ENCODE results near the gene BMI1.
"Not testable (repeated sequence)": the region's sequence is repeated elsewhere in the genome, so short reads cannot be mapped to it uniquely, and the experiment has no call there.

Gene BMI1

DNA sequence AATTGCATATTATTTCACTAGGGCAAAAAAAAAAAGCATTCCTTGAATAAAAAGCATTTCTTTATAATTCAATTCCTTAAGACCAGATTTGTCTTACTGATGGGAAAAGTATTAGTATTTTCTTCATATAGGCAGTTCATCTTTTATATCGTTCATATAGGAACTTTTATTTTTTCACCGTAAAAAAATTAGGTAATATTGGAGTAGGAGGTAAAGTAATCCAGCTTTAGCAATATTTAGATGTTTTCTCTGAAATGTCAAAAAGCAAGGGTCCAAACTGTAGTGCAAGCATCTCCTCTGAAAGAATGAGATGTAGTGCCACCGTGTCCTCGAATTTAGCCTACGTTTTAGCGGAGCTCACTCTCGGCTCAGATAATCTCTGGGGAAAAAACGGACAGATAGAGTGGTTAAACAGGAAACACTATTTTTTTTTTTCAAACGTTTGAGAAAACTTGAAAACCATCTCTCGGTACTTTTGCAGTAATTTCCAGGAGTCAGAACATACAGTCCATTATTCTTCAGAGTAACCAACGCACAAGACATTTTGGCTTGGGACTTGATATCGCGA is 18.9 kb downstream of the BMI1 start:
- no peak for DNase-seq (ENCODE audit: low spot score)

DNA sequence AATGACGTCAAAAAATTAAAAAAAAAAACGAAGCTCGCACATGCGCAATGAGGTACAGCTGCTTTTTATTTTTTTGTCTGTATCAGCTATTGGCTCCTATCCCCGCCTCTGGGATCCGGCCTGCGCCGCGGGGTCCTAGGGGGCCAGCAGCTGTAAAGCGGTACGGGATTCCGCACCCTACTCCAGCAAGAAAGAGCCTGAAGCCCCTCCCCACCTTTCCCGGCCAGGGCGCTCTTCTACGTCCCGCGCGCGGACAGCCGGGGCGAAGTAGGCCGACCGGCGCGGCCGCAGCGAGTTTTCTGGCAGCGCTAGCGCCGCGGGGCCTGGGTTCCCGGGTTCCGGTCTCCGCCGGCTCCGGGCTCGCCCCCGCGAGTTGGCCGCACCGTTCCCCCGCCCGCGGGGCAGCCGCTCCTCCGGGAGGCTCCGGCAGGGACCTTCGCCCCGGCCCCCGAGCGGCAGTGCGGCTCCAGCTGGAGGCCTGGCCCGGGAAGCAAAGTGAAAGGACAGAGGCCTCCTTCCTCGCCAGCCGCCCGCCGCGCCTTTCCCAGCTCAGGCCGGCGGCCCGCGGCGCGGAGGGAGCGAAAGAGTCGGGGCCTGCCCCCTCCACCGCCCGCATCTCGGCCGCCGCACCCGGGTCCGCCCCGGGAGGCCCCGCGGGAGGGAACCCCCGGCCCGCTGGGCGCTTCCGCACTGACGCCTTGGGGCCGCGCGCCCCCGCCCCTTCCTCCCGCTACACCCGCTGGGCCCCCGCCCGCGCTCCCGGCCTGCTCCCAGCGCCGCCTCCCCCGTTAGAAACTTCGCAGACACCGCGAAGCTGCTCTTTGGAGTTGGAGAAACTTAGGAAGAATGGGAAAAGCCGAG is 19.7 kb downstream of the BMI1 start:
- DNase-seq (ENCODE audit: low spot score) = peak; percentile 52

DNA sequence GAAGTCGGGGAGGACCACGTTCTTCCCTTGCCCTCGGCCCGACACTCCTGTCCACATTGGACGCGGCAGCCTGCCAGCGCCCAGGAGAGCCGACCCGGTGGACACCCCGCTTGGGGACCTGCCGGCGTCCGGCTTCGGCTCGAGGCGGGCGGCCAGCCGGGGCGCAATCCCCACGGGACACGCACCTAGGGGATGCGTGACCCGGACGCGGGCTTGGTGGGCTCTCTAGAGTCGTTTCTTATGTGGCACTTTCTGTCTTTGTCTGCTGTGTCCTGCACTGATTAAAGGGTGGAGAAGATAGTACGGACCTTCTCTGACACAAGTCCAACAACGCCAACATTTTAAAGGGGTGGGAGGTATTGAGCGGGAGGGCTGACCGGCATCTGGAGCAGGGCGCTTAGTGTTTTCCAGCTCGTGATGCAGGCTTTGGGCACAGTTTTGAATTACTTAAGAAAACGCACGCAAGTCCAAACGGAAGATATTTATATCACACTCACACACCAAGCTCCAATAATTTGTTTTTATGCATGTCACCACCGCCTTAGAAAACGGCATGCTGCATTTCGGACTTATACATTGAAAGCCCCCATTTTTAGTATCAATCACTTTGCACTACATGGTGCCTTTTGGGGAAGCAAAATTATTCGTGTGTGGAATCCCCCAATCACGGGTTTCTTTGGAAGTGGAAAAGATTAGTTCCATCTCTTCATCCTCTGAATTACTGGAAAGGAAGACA is 20.5 kb downstream of the BMI1 start:
- DNase-seq (ENCODE audit: low spot score) = no peak

DNA sequence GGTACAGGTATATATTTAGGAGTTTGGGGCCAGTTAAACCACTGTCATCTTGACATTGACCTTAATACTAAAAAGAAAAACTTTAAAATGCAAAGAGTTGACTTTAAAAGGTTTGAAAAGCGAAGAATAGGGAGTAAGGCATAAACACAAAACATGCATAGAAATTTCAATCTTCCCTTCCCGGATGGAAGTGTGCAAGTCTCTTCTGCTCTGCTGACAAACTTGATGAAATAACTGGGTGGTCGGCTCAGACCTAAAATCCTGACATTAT is 21.0 kb downstream of the BMI1 start:
- no peak for DNase-seq (ENCODE audit: low spot score)

DNA sequence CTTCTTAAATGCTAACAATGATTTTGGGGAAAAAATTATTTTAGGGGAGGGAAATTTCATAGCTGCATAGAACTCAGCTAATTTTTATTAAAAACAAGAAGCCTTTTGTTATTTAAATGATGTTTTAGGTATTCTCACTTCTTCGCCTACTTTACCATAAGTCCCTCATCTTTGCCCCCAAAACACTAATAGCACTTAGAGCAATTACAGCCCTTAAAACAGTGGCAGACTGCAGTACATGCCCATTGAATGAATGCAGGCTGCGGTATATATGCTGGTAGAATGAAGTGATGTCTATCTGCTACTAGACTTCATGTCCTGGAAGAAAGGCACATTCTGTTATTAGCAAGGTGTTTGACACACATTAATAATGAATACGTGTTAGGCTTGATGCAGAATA is 21.5 kb downstream of the BMI1 start:
- no peak for DNase-seq (ENCODE audit: low spot score)

DNA sequence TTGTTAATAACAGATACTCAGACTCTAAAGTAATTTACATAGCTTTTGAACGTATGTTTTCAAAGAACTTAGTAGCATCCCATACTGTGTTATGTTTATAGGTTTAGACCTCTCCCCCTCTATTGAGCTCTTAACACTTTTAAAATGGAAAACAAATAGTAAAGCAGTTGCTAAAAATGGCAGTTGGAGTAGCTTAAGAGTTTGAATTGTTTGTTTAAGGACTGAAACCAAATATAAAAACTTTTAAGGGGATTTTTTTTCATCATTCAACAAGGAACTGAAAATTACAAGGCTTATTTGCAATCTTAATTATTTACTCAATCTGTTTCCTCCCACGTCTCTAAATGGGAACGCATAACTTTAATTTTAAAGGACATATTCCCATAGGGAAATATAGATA is 22.8 kb downstream of the BMI1 start:
- DNase-seq (ENCODE audit: low spot score) = no peak

DNA sequence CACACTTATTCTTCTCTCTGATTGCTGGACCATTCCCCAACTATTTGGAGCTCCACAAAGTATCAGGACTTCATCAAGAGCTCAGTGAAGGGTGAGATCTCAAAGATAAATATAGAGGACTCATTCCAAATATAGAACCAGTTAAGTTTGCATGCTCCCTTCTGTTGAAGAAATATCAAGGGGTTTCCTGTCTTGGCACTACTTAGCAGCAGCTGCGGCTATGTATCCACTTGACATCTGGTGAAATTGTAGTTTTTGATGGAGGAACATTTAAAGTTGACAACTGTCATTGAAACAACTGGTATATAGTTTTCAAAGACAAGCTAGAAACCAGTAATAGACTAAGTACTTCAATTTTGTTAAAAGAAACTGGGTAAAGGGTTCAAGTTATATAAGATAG is 23.4 kb downstream of the BMI1 start:
- DNase-seq (ENCODE audit: low spot score) = no peak

DNA sequence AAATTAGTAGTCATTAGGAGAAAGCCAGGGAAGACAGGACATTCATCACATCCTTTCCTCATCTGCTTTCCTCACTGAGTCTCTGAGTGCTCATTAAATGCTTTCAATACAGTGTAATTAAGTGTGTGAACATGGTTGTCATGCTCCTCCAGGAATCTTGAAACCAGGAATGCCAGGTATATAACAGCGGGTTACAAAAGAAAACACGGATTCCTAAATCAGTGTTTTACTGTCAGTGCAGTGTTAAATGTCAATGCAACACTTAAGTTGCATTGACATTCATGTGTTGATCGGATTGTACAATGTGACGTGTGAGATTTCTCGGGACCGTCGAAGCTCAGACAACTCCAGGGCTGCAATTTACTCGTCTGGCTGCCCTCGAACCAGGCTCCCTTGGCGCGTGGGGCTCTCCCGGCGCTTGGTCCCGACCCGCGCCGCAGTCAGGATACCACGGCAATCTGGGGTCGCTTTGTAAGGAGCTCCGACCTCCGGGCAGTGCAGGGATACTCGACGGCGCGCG is 23.9 kb downstream of the BMI1 start:
- no peak for DNase-seq (ENCODE audit: low spot score)

DNA sequence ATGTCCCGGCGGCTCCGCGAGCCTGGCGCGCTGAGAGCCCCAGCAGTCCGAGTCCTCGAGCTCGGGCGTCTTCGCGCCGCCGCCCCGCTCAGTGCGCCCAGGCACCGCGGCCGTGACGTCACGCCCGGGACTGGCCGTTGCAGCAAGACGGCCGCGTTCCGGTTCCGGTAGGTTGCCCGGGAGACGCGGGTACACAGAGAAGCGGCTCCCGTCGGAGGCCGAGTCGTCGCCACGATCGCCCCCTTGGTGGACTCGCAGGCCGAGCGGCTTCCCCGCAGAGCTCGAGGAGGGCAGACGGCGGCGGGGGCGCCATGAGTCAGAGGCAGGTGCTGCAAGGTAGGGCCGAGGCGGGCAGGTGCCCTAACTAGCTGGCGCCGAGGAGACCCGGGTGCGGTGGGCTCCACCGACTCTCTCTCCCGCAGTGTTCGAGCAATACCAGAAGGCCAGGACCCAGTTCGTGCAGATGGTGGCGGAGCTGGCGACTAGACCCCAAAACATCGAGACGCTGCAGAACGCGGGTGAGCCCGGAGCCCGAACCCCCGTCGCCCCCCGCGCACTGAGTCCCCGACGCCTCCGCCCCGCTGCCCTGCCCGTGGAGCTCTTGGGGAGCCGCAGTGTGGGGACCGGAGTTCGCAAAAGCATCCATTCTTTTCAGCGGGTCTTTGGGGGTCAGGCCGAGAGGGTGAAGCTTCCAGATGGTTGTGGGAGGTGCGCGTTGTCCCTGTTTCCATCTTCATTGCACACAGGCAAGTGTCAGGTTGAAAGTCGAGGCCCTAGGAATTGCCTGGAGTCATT is 24.6 kb downstream of the BMI1 start, which contains the start of gene SPAG6:
SPAG6 (plus strand) TSS at position 196 of the 795 bp plus-strand sequence; CDS start at position 312, 116 bp downstream.
- no peak for DNase-seq (ENCODE audit: low spot score)

DNA sequence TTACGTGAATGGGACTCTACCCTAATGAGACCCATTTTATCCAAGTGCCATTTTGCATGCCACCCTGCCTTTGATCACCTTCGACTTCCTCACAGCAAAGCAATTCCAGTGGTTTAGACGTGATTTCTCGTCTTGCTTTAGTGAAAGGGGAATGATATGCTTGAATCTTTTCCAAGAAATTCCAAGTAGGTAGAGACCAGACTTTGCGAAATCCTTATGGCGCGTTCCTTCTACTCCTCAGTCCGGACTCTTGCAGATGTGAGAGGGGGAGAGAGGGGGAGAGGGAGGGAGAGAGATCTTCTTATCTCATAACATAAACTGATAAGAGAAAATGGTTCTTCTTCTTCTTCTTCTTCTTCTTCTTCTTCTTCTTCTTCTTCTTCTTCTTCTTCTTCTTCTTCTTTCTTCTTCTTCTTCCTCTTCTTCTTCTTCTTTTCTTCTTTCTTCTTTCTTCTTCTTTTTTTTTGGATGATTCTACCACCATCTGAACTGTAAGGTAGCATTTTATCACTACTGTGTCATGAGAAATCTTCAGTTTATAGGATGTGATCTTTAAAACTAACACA is 25.3 kb downstream of the BMI1 start:
- DNase-seq (ENCODE audit: low spot score) = no peak

DNA sequence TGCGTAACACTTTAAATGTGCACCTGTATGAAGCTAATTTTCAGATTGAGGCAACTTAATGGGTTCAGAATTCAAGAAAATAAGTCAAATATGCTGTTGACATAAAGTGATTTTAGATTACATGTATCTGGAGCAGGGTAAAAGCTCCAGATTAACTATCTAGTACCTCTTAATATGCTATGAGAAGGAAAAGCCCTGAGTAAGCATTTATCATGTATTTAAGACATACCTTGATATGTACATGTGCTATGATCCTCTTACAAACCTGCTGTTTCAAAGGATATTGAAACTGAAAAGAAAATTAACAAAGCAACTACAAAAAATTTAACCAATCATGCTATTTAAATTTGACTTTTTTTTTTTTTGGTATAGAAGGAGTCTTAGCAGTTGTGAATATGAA is 28.9 kb downstream of the BMI1 start:
- DNase-seq (ENCODE audit: low spot score) = no peak

DNA sequence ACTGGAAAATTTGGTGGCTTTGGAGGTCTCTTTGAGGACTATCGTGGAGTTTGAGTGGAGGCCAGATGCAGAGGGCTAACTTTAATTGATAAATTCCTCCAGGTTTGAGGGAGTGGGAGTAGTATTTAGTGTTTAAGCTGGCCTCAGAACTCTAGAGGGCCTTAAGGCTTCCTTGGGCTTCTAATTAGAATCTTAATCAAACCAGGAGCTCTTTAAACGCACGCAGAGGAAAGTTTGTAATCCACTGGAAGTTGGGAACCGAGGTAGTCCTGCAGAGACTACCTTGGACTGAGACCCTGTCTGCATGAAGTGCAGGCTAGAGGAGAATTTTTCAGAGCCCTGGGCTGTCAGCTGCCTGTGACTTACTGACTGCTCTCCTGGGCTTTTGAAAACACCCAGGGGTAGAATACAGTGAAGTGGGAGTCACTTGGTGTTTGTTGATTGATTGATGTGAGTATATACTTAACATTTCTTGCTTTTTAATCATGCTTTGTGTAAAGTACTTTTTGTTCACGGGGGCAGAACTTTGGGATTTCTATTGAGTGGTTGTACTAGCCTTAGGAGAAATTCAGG is 30.3 kb downstream of the BMI1 start:
- DNase-seq (ENCODE audit: low spot score) = no peak

DNA sequence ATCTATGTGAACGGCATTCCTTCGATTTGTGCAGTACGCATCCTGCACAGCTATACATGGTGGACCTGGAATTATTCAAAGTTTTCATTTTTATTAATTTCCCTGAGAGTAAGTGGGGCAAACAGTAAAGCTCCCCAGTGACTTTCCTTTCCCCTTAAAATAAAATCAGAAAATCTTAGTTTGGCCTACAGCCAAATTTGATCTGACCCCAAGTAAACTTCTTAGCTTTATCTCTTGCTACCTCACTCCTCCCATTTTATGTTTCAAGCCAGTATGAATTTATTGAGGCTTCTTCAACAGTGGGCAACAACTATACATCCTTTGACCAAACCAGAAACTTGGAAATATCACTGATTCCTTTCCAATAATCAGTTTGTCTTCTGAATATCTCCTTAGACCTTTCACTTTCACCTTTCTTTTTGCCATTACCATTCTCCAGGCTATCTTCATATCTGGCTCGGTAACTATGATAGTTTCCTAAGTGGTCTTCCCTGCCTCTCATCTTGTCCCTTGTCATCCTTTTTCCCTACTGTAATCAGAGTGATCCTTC is 35.5 kb downstream of the BMI1 start:
- DNase-seq (ENCODE audit: low spot score) = no peak

DNA sequence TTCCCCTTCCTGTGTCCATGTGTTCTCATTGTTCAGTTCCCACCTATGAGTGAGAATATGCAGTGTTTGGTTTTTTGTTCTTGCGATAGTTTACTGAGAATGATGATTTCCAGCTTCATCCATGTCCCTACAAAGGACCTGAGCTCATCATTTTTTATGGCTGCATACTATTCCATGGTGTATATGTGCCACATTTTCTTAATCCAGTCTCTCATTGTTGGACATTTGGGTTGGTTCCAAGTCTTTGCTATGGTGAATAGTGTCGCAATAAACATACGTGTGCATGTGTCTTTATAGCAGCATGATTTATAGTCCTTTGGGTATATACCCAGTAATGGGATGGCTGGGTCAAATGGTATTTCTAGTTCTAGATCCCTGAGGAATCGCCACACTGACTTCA is 36.9 kb downstream of the BMI1 start:
- DNase-seq (ENCODE audit: low spot score) = not testable (repeated sequence)

DNA sequence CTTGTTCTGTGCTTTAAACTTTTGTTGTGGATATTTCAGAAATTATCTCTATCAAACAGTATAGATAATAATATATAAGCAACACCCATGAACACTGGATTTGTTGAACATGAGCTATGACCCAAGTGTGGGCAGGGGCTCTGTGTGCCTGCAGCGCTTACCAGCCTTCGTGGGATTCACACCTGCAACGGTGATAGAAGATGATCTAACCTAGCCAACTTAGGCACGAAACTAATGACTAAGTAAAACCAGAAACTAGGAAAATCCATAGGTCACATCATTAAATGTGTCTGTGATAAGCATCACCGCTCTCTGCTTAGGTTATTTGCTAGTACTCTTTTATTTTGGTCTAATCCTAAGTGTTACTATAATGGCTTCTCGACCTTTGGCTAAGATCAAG is 42.4 kb downstream of the BMI1 start:
- DNase-seq (ENCODE audit: low spot score) = no peak

DNA sequence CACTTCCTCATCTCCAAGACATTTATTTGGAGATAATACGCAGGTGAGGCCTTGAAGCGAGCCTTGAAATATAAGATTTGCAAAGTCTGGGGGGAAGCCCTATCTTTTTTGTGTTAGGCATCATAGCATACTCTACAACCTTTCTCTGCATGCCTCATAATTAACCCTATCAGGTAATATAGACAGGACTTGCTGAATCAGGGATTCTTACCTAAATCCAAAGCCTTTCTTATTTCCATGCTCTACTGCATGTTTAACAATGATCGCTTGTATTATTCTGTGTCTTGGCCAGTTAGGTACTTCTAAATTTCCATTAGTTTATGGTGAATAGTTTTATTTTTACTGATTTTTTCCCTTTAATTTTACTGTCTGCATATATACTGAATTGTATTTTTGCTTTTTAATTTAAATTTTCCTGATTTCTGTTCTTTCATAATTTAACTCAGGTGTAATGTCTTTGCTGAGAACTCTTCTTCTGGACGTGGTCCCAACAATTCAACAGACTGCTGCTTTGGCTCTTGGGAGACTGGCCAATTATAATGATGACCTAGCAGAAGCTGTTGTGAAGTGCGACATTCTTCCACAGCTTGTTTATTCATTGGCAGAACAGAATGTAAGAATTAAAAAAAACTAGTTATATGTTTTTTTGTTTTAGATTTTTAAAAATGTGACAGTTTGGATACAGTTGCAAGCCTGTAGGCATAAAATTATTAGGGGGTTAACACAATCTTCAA is 43.7 kb downstream of the BMI1 start:
- DNase-seq (ENCODE audit: low spot score) = no peak

DNA sequence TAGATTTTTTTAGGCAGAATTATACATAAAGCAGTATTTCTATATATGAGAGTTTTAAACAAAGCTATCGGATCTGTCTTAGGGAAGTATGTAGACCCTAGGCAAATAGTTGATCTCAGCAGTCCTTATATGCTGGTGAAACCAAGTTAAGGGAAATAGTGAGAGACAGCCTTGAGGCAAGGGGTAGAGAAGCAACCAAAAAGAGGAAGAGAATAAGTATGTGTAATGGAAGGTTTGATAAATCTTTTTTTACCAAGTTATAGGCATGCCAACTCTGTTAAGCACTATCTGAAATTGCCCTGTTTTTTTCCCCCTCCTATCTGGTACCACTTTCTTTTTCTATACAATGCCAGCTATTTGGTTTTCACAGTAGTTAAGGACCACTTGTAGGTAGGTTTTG is 44.3 kb downstream of the BMI1 start:
- DNase-seq (ENCODE audit: low spot score) = no peak

DNA sequence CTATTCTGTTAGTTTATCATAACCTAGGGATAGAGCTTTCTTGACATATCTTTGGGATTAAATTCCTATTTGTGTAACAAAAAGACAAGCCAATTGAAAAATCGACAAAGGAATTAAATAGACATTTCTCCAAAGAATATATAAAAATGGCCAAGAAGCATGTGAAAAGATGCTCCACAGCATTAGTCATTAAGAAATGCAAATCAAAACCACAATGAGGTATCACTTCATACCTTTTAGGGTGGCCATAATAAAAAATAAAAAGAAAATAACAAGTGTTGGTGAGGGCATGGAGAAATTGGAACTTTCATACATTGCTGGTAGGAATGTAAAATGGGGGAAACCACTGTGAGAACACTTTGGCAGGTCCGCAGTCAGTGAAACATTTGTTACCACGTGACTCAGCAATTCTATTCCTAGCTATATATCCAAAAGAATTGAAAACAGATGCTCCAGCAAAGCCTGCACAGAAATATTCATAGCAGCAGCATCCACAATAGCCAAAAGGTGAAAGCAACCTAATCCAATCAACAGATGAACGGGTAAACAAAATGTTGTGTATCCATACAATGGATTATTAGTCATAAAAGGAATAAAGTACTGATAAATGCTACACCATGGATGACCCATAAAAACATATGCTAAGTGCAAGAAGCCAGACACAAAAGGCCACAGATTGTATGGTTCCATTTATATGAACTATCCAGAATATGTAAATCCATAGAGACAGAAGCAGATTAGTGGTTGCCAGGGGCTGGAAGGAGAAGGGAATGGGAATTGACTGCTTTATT is 44.9 kb downstream of the BMI1 start:
- no peak for DNase-seq (ENCODE audit: low spot score)

DNA sequence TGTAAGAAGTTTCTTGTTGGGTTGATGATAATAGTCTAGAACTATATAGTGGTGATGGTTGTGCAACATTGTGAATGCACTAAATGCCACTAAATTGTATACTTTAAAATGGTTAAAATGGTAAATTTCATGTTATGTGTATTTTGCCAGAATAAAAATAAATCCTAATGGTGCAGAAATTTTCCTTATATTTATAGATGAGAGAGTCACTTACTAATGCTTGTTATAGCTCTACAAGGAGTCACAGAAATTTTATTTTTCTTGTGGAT is 45.5 kb downstream of the BMI1 start:
- DNase-seq (ENCODE audit: low spot score) = no peak

DNA sequence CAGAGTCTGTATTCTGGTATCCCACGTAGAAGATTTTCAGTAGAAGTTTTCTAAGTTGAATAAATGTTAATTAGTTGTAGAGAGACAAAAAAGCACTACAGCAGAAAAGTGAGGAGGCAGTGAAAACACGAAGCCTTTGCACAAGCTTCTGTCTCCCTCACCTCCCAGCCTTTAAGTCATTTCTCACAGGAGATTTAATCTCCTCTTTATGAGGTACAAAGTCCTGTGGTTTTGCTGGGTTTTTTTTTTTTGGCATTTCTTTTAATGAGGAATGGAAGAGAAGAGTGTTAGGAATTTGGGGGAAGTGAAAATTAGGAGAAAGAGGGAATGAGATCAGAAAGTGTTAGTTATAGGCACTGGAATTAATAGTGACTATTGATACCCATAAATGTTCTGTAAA is 45.9 kb downstream of the BMI1 start:
- no peak for DNase-seq (ENCODE audit: low spot score)

All from CD4-positive, alpha-beta T cell treated with Interleukin-6 at 100 ng/mL for 8 hours (primary cell).